ENCODE data around the gene RSBN1.

RSBN1 gene

DNA sequence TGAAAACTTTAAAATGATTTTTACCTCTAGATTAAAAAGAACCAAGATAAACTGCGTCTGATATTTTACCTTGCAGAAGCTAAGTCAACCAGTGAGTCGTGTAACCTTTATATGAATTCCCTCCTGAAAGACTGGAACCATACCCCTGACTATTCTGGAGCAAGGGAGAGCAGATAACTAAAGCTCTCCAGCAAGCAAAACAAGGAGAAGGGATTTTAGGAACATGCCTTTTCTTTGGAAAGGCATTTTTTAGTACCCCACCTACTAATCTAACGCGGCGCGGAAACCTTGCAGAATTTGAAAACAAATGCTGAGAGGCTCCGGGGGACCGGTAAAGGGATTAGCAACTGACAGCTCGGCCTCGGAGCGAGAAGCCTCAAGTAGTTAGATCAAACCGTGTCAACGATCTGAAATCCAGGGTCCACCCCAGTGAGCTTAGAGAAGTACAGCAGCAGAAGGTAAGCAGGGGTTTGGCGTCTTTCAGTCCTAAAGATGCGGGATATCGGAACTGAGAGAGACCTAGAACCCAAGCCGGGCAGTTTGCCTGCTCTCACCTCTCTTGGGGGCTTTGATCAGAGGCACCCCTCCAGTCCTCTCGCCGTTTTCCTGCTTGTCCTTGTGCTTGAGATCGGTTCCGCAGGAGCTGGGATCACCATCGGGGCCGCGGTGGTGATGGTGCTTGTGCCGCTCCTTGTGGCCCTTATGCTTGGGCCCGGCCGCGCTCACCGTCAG lies 954 bp downstream of the RSBN1 start:
- DNase-seq = peak; percentile 71

- no peak for DNase-seq
Measured at GRCh38 chr1:113809670-113810602, 2.3 kb downstream of the RSBN1 start.

- DNase-seq = no peak
Measured at GRCh38 chr1:113808450-113809195, 3.7 kb downstream of the RSBN1 start.

DNA sequence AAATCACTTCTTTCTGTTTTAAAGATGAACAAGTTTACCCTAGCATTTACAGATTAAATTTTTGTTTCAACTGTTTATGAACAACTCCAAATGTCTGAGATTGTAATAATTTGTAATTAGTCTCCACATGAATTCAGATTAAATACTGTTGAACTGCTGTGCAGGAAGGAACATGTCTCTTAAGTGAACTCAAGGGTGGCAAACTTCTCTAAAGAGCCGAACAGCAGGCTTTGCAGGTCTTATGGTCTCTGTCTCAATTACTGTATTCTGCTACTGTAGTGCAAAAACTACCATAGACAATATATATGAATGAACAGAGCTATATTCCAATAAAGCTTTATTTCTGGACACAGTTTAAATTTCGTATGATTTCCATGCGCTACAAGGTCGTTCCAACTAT lies 6.6 kb downstream of the RSBN1 start:
- no peak for DNase-seq

DNA sequence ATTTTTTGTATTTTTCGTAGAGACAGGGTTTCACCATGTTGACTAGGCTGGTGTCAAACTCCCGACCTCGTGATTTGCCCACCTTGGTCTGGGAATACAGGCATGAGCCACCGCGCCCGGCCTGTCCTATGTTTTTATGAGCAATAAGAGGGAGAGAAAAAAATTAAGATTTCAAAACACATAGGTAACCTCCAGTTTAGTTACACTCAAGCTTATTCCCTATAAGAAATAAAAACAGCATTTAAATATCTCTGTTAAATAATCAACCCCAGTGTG lies 7.1 kb downstream of the RSBN1 start:
- DNase-seq = no peak

GRCh38 chr1:113804421-113805255 lies 7.6 kb downstream of the RSBN1 start:
- no peak for DNase-seq

DNA sequence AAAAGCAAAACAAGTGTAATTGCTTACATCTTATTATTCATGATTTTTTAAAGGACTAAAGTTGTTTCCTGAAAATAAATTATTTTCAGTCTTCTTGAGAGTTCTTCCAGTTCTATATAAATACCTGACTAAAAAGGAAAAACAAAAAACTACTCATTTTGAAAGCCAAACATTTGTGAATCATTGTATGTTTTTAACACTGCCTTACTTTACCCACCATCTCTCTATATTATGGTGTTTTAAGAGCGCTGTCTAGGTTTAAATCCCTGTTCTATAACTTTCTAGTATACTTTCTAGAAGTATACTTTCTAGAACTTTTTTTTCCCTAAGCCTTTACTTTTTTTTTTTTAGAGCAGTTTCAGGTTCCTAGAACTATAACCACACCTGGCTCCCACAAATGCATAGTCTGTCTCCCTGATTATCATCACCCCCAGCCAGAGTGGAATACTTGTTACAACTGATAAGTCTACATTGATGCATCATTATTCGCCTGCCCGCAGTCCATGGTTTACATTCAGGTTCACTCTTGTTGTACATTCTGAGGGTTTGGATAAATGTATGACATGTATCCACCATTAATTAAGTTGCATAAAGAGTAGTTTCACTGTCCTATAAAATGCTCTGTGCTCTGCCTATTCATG lies 9.8 kb downstream of the RSBN1 start:
- no peak for DNase-seq

GRCh38 chr1:113800487-113800886 lies 11.8 kb downstream of the RSBN1 start:
- DNase-seq = no peak

DNA sequence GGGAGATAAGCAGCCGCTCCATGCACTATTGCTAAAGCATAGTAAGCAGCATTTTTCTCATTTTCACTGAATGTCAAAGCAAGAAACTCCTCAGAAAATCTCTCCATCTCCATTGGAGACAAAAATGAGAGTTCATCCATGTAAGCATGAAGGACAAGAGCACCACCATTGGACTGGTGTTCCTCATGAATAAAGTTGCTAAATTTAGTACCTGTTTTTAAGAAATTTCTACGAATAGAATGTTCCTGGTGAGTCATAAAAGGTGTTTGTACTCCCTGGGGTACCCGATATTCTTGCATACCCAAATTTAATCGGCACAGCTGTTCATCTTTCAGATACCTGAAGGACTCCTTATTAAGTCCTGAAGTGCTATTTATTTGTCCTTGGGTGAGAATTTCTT lies 14.8 kb downstream of the RSBN1 start:
- peak; percentile 22 for DNase-seq

DNA sequence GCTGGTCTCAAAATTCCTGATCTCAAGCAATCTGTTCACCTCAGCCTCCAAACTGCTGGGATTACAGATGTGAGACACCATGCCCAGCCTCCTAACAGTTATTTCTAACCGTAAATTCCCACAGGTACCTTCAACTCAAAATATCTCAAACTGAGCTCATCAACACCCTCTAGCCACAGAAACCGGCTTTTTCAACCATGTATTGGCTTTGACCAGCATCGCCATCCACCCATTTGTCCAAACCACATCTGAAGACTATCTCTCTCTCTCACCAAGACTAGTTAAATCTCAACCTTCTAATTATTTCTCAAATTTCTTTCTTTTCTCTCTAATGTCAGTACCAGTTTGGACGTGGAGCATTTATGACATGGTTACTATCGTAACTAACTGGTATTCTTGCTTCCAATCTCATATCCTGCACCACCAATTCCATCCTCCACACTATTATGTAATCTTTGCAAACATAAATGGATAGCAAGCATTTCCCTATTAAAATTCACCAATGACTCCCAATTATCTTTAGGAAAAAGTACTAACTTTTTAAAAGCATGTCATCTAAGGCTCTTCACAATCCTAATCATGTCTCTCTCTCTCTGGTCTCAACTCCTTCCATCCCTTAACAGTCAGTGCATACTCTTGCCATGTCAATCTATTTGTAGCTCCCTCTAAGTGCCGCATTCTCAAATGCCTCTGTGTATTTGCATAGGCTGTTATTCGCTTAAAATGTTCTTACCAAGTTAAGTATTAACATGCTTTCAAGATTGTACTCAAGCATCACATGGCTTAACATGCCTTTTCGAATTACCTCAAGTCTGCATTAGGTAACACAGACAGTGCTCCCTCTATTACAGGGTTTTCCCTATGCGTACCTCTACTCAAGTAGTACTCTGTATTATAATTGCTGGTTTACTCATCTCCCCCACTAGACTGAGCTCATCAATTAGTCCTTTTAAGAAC lies 18.1 kb downstream of the RSBN1 start:
- DNase-seq = no peak

GRCh38 chr1:113792986-113793385 lies 19.3 kb downstream of the RSBN1 start:
- DNase-seq = no peak

- DNase-seq = no peak
Measured at GRCh38 chr1:113792471-113792870, 19.8 kb downstream of the RSBN1 start.

DNA sequence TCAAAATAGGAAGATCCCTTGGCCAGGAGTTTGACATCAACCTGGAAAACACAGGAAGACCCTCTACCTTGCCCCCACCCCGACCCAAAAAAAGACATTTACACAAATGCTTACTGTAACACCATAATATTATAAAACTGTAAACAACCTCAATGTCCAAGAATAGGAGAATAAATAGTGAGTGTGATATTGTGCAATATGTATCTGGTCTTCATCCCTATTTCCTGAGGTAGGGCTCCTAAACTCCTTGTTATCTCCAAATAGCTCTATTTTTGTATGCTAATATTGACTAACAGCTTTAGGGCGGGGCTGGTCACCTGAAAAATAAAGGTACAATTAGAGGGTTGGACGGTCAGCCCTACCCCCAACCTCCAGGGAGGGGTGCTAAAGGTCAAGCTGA lies 23.5 kb downstream of the RSBN1 start:
- no peak for DNase-seq

- DNase-seq = no peak
Measured at GRCh38 chr1:113787663-113788062, 24.6 kb downstream of the RSBN1 start.

GRCh38 chr1:113786069-113786468 lies 26.2 kb downstream of the RSBN1 start:
- peak; percentile 64 for DNase-seq

- DNase-seq = no peak
Measured at GRCh38 chr1:113784104-113784779, 28.0 kb downstream of the RSBN1 start.

- DNase-seq = no peak
Measured at GRCh38 chr1:113783254-113784103, 28.8 kb downstream of the RSBN1 start.

- DNase-seq = no peak
Measured at GRCh38 chr1:113782406-113782805, 29.9 kb downstream of the RSBN1 start.

- no peak for DNase-seq
Measured at GRCh38 chr1:113780374-113781146, 31.7 kb downstream of the RSBN1 start.

Measured in NCI-H2171 treated with DMSO at 0.1 percent for 48 hours (cell line).